ENCODE data around the gene IL3RA.

DNA sequence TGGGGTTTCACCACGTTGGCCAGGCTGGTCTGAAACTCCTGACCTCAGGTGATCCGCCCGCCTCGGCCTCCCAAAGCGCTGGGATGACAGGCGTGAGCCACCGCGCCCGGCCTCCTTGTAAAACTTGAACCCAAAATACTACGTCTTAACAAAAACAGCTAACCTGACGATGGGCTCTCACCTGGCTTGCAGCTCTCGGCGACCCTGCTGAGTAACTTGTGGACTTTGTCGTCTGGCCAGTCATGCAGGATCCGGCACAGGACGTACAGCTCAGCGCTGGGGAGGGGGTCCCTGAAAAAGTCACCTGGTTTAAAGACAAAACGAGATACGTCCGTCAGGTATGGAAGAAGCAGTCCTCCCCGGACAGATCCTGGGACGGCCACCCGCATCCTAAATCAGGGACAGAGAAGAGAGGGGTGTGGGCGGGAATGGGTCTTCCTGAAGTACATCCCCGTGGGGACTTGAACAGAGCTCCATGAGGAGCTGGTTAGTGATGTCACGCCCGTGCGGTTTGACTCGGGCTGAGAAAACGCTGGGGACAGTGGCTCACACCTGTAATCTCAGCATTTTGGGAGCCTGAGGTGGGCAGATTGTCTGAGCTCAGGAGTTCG, 76.1 kb downstream of the IL3RA start:
- TF ChIP-seq, protein P1, sequence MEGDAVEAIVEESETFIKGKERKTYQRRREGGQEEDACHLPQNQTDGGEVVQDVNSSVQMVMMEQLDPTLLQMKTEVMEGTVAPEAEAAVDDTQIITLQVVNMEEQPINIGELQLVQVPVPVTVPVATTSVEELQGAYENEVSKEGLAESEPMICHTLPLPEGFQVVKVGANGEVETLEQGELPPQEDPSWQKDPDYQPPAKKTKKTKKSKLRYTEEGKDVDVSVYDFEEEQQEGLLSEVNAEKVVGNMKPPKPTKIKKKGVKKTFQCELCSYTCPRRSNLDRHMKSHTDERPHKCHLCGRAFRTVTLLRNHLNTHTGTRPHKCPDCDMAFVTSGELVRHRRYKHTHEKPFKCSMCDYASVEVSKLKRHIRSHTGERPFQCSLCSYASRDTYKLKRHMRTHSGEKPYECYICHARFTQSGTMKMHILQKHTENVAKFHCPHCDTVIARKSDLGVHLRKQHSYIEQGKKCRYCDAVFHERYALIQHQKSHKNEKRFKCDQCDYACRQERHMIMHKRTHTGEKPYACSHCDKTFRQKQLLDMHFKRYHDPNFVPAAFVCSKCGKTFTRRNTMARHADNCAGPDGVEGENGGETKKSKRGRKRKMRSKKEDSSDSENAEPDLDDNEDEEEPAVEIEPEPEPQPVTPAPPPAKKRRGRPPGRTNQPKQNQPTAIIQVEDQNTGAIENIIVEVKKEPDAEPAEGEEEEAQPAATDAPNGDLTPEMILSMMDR (conservative IDR thresholded peaks at IDR 0.05; ENCODE audit: low read depth, low read length) = no peak
- no peak for TF ChIP-seq EZH2 (IDR thresholded peaks at IDR 0.05; ENCODE audit: borderline replicate concordance, low read depth, low read length, poor library complexity, severe bottlenecking)

Data from A673 (cell line).